H1 (cell line): ENCODE measurements around the gene CDYL. TPM values are rescaled to one million over a fixed set of nuclear protein-coding genes. Genes with fewer than 3 reads are reported as not detected.

Source experiments
- CTCF ChIA-PET: fragments of 300-600 bp; sonication (Branson Sonifier 250); formaldehyde crosslinking; loops from one replicate; lab custom pipeline; 2021; ENCODE audit not compliant: partially characterized antibody; lab: Charles Lee
- POLR2A ChIA-PET: fragments of 300-600 bp; sonication (Branson Sonifier 250); formaldehyde crosslinking; loops from one replicate; lab custom pipeline; 2021; ENCODE audit warnings: inconsistent platforms; ENCODE audit not compliant: partially characterized antibody; lab: Charles Lee
- DNase-seq, 2 experiments: peaks; one replicate each; pipeline versions ENCODE4 v3.0.0 to v3.0.0-alpha.2; 2010 to 2022; ENCODE audit warnings: low spot score in 2 of 2, low read depth in 1 of 2, mixed read lengths in 1 of 2
- FAIRE-seq: peaks from 2 replicates; lab custom pipeline; 2011; peaks lifted over from hg19 to GRCh38; lab: Jason Lieb, UNC
- H2AFZ ChIP-seq: 2 replicates; pipeline ENCODE4 v1.8.1; 2012; ENCODE audit warnings: low read length, inconsistent platforms
- H2AK5ac ChIP-seq: 2 replicates; pipeline ENCODE4 v1.6.1; 2013; ENCODE audit warnings: low read depth, low read length
- H2BK120ac ChIP-seq: replicated peaks from 2 replicates; pipeline ENCODE3; 2013; ENCODE audit warnings: low read depth, low read length, inconsistent platforms
- H2BK12ac ChIP-seq: 2 replicates; pipeline ENCODE4 v1.6.1; 2013; ENCODE audit warnings: low read depth, low read length
- H2BK15ac ChIP-seq: 2 replicates; pipeline ENCODE4 v1.6.1; 2013; ENCODE audit warnings: low read length
- H2BK20ac ChIP-seq: 2 replicates; pipeline ENCODE4 v1.6.1; 2013; ENCODE audit warnings: low read length
- H2BK5ac ChIP-seq: 2 replicates; pipeline ENCODE4 v1.6.1; 2013; ENCODE audit warnings: low read depth, low read length
- H3K14ac ChIP-seq: 2 replicates; pipeline ENCODE4 v1.6.1; 2013; ENCODE audit warnings: inconsistent platforms; ENCODE audit not compliant: insufficient read length
- H3K18ac ChIP-seq: 2 replicates; pipeline ENCODE4 v1.6.1; 2013; ENCODE audit warnings: low read length; ENCODE audit errors: extremely low read depth
- H3K23ac ChIP-seq: 2 replicates; pipeline ENCODE4 v1.6.1; 2013; ENCODE audit warnings: inconsistent platforms; ENCODE audit not compliant: insufficient read length
- H3K23me2 ChIP-seq: 2 replicates; pipeline ENCODE4 v1.6.1; 2013; ENCODE audit warnings: low read depth, low read length
- H3K27ac ChIP-seq: 2 replicates; pipeline ENCODE4 v1.6.1; 2011; ENCODE audit warnings: low read depth, low read length, inconsistent platforms
- H3K27me3 ChIP-seq, 4 experiments: replicated peaks in 1 of 4; 1 replicate in 1 of 4; 2 replicates in 3 of 4; pipeline versions ENCODE4 v1.6.1 to v1.8.1; 2011 to 2013; ENCODE audit warnings: low read length in 3 of 4, mild to moderate bottlenecking in 3 of 4, inconsistent platforms in 2 of 4, mixed read lengths in 2 of 4, moderate library complexity in 1 of 4; ENCODE audit not compliant: control insufficient read depth in 3 of 4, insufficient read depth in 3 of 4; ENCODE audit errors: extremely low read depth in 1 of 4
- H3K36me3 ChIP-seq, 4 experiments: 2 replicates each; pipeline versions ENCODE4 v1.6.1 to v1.8.1; 2011 to 2013; ENCODE audit warnings: mild to moderate bottlenecking in 4 of 4, low read length in 3 of 4, moderate library complexity in 2 of 4, control low read depth in 1 of 4, inconsistent platforms in 1 of 4; ENCODE audit not compliant: insufficient read depth in 4 of 4, control insufficient read depth in 2 of 4
- H3K4ac ChIP-seq: replicated peaks from 2 replicates; pipeline ENCODE3; 2013; ENCODE audit warnings: low read length, low read depth, mixed read lengths, inconsistent platforms; ENCODE audit not compliant: insufficient read length
- H3K4me1 ChIP-seq, 4 experiments: replicated peaks in 1 of 4; 1 replicate in 1 of 4; 2 replicates in 3 of 4; pipeline versions ENCODE4 v1.6.1 to v1.8.1; 2011 to 2013; ENCODE audit warnings: low read length in 3 of 4, inconsistent platforms in 2 of 4, mixed read lengths in 1 of 4; ENCODE audit not compliant: insufficient read depth in 4 of 4, control insufficient read depth in 3 of 4
- H3K4me2 ChIP-seq, 2 experiments: 2 replicates each; pipeline versions ENCODE4 v1.6.1 to v1.8.1; 2011 to 2013; ENCODE audit warnings: low read depth in 2 of 2, low read length in 2 of 2, control low read depth in 1 of 2, inconsistent platforms in 1 of 2, mild to moderate bottlenecking in 1 of 2; ENCODE audit not compliant: insufficient read depth in 1 of 2
- H3K4me3 ChIP-seq, 4 experiments: fragments of 200-600, 300-600 bp in 1 of 4; sonication (generic), shearing (Covaris generic), sonication (Bioruptor Twin) in 1 of 4; 2 replicates each; pipeline versions ENCODE4 v1.5.1 to v1.8.1; 2011 to 2016; ENCODE audit warnings: low read length in 4 of 4, low read depth in 3 of 4, control low read depth in 2 of 4, inconsistent platforms in 2 of 4, mild to moderate bottlenecking in 2 of 4, mixed read lengths in 1 of 4, moderate library complexity in 1 of 4; ENCODE audit not compliant: insufficient read depth in 2 of 4; ENCODE audit errors: extremely low read depth in 1 of 4
- H3K56ac ChIP-seq: replicated peaks from 2 replicates; pipeline ENCODE3; 2013; ENCODE audit warnings: low read depth, mild to moderate bottlenecking, mixed read lengths, low read length, inconsistent platforms; ENCODE audit not compliant: insufficient read length
- H3K79me1 ChIP-seq: 2 replicates; pipeline ENCODE4 v1.6.1; 2013; ENCODE audit warnings: low read depth, low read length, control low read depth
- H3K79me2 ChIP-seq, 2 experiments: 2 replicates each; pipeline versions ENCODE4 v1.6.1 to v1.8.1; 2012 to 2013; ENCODE audit warnings: low read length in 2 of 2, mild to moderate bottlenecking in 2 of 2, inconsistent platforms in 1 of 2; ENCODE audit not compliant: insufficient read depth in 2 of 2, control insufficient read depth in 1 of 2
- H3K9ac ChIP-seq, 4 experiments: replicated peaks in 1 of 4; 1 replicate in 1 of 4; 2 replicates in 3 of 4; pipeline versions ENCODE4 v1.6.1 to v1.8.1; 2011 to 2013; ENCODE audit warnings: low read depth in 3 of 4, low read length in 3 of 4, control low read depth in 2 of 4, mild to moderate bottlenecking in 2 of 4, moderate library complexity in 2 of 4, inconsistent platforms in 1 of 4; ENCODE audit errors: extremely low read depth in 1 of 4
- H3K9me3 ChIP-seq, 2 experiments: 2 replicates each; pipeline versions ENCODE4 v1.6.1 to v1.8.1; 2012 to 2013; ENCODE audit warnings: mild to moderate bottlenecking in 2 of 2, moderate library complexity in 2 of 2, control low read depth in 1 of 2, inconsistent platforms in 1 of 2, low read depth in 1 of 2, low read length in 1 of 2, mixed read lengths in 1 of 2; ENCODE audit not compliant: insufficient read depth in 2 of 2
- H4K20me1 ChIP-seq, 2 experiments: replicated peaks in 1 of 2; 2 replicates each; pipeline versions ENCODE3 to v1.8.1; 2011 to 2013; ENCODE audit warnings: inconsistent platforms in 2 of 2, low read length in 2 of 2, mild to moderate bottlenecking in 1 of 2; ENCODE audit not compliant: insufficient read depth in 2 of 2, control insufficient read depth in 1 of 2
- H4K5ac ChIP-seq: 2 replicates; pipeline ENCODE4 v1.6.1; 2013; ENCODE audit warnings: low read length, low read depth, mixed read lengths, inconsistent platforms; ENCODE audit not compliant: insufficient read length
- H4K8ac ChIP-seq: 2 replicates; pipeline ENCODE4 v1.8.0; 2013; ENCODE audit warnings: mild to moderate bottlenecking, moderate library complexity, low read length, inconsistent platforms; ENCODE audit not compliant: insufficient read depth; ENCODE audit errors: extremely low read depth
- H4K91ac ChIP-seq: replicated peaks from 2 replicates; pipeline ENCODE3; 2013; ENCODE audit warnings: low read length, mixed read lengths, inconsistent platforms; ENCODE audit not compliant: insufficient read length
- BRCA1 ChIP-seq: IDR thresholded peaks from 2 replicates; pipeline ENCODE4 v1.6.1; 2012; ENCODE audit warnings: low read depth, low read length, improper control_type of control experiment
- CREB1 ChIP-seq: IDR thresholded peaks from 2 replicates; pipeline ENCODE4 v1.6.1; 2012; ENCODE audit warnings: inconsistent platforms
- FOSL1 ChIP-seq: IDR thresholded peaks from 2 replicates; pipeline ENCODE4 v1.6.1; 2011; ENCODE audit warnings: mild to moderate bottlenecking, low read depth, low read length, moderate library complexity; ENCODE audit not compliant: insufficient read depth
- RAD21 ChIP-seq, 2 experiments: IDR thresholded peaks in 1 of 2; conservative IDR thresholded peaks in 1 of 2; 2 replicates each; pipeline ENCODE4 v1.6.1; 2011; ENCODE audit warnings: low read depth in 2 of 2, low read length in 2 of 2, improper control_type of control experiment in 1 of 2, inconsistent platforms in 1 of 2, mild to moderate bottlenecking in 1 of 2, moderate library complexity in 1 of 2
- RNF2 ChIP-seq: fragments of 200-900, 300-1000 bp; sonication (generic); IDR thresholded peaks from 2 replicates; pipeline ENCODE4 v1.7.1; 2016; ENCODE audit warnings: borderline replicate concordance, low read depth, mild to moderate bottlenecking, antibody characterized with exemption, low read length; ENCODE audit not compliant: poor library complexity, severe bottlenecking; ENCODE audit errors: missing control alignments
- SP1 ChIP-seq: IDR thresholded peaks from 2 replicates; pipeline ENCODE4 v1.6.1; 2011; ENCODE audit warnings: low read depth, low read length
- SP2 ChIP-seq: IDR thresholded peaks from 2 replicates; pipeline ENCODE4 v1.6.1; 2012; ENCODE audit warnings: mild to moderate bottlenecking, low read length, inconsistent platforms
- TAF7 ChIP-seq: optimal IDR thresholded peaks from 2 replicates; pipeline ENCODE3; 2011; ENCODE audit warnings: low read depth, mild to moderate bottlenecking, inconsistent platforms, low read length, moderate library complexity, borderline replicate concordance
- TBP ChIP-seq: IDR thresholded peaks from 2 replicates; pipeline ENCODE4 v1.6.1; 2011; ENCODE audit warnings: low read depth, low read length, improper control_type of control experiment
- whole genome bisulfite sequencing, 2 experiments: shearing (Covaris generic) in 1 of 2; methylation state at CpG; one replicate each; pipeline versions ENCODE4 v1.1.6 to v1.1.7; 2013 to 2015; ENCODE audit warnings: low lambda C conversion rate in 2 of 2, mixed read lengths in 2 of 2, inconsistent platforms in 1 of 2, low coverage in 1 of 2, missing lambda C conversion rate in 1 of 2; ENCODE audit not compliant: insufficient replicate concordance in 2 of 2, insufficient coverage in 1 of 2, insufficient read length in 1 of 2; ENCODE audit errors: extremely low coverage in 1 of 2, missing lambda C conversion rate in 1 of 2; 5-methylcytosine and 5-hydroxymethylcytosine counted together
- polyA plus RNA-seq, 7 experiments: library from polyadenylated mRNA; depleted of rRNA in 3 of 7; stranded (reverse) in 5 of 7; unstranded in 2 of 7; fragments of >200 nt in 5 of 7; fragments of 200-250 nt in 2 of 7; gene quantifications; 1 replicate in 5 of 7; 2 replicates in 1 of 7; 4 replicates in 1 of 7; pipeline versions ENCODE4 v1.2.1 to v1.2.3, GENCODE V29; 2011 to 2013; ENCODE audit warnings: missing spikeins in 2 of 7, mixed read lengths in 2 of 7
- total RNA-seq: library from RNA; stranded (reverse); fragmentation: NEBNext Ultra II Directional; extraction: Animal tissue kit (Norgen Biotek cat#: 25700); gene quantifications from 2 replicates; pipeline ENCODE4 v1.2.1, GENCODE V29; 2021
- TF ChIP-seq, protein P1 (sequence below): IDR thresholded peaks from 2 replicates; pipeline ENCODE4 v1.6.1; 2012; ENCODE audit warnings: low read length, inconsistent platforms

The CDYL gene
- total and polyA plus RNA-seq, 2 of the 8 experiments (the other 6 are each of a cell fraction or from before 2014, with no cell fraction given): 56.4 to 119 TPM

- no peak overlapping the region for H4K5ac ChIP-seq
- H4K91ac ChIP-seq: no peak overlapping the region
- H3K4me1 ChIP-seq: peaks cover 0 to 6% (median 4%) of the 10 kb centered on the region in 4 experiments; a peak in 5 of 7 replicates
- no peak overlapping the region for H3K14ac ChIP-seq
- H2AK5ac ChIP-seq: no peak overlapping the region
- H3K4me3 ChIP-seq: no peak overlapping the region
- H3K4me2 ChIP-seq: no peak overlapping the region
- no peaks in the 10 kb centered on the region for H3K36me3 ChIP-seq
- no peak overlapping the region for H3K9ac ChIP-seq
- H3K56ac ChIP-seq: no peak overlapping the region
- H2BK12ac ChIP-seq: no peak overlapping the region
- no peaks in the 10 kb centered on the region for H3K79me1 ChIP-seq
- H2BK15ac ChIP-seq: peak overlapping the region; percentile 40; the same call in 1 of the 2 replicates
- H4K20me1 ChIP-seq: no peaks in the 10 kb centered on the region
- FAIRE-seq (no peak), DNase-seq (no peak)
- no peak overlapping the region for H3K23ac ChIP-seq
- no peaks in the 10 kb centered on the region for H3K79me2 ChIP-seq
- 93% methylated on average over 10 of the region's 10 CpGs; no CpG with 5 or more reads in 1 of the 2 experiments for WGBS, 2 experiments
- H3K23me2 ChIP-seq: no peaks in the 10 kb centered on the region
- ChIA-PET CTCF (interaction anchor here (0.7 kb wide), 1 partner anchor 48 kb away, joined by 3 read pairs; no protein-coding TSS in a partner anchor), POLR2A (interaction anchor here (0.7 to 0.9 kb wide), 2 partner anchors 13 to 66 kb away, joined by 3 read pairs; no protein-coding TSS in a partner anchor)
- no peak overlapping the region for H2BK20ac ChIP-seq
- no peak overlapping the region for H3K18ac ChIP-seq
- no peak overlapping the region for H3K27ac ChIP-seq
- H3K27me3 ChIP-seq: no peaks in the 10 kb centered on the region; a peak in 1 of 7 replicates
- no peaks in the 10 kb centered on the region for H3K9me3 ChIP-seq
- H2BK120ac ChIP-seq: no peak overlapping the region
- no peak overlapping the region for H2BK5ac ChIP-seq
- H3K4ac ChIP-seq: no peak overlapping the region
- H2AFZ ChIP-seq: no peak overlapping the region
- H4K8ac ChIP-seq: no peak overlapping the region
- TF ChIP-seq FOSL1 (no peak), TBP (no peak), SP2 (no peak), RNF2 (no peak), RAD21 (IDR thresholded peaks at IDR 0.05 in 1 of 2, conservative IDR thresholded peaks at IDR 0.05 in 1 of 2; ENCODE audit: low read depth in 2 of 2, low read length in 2 of 2) (no peak), TAF7 (no peak), CREB1 (no peak), BRCA1 (no peak), SP1 (no peak)
- TF ChIP-seq, protein P1, sequence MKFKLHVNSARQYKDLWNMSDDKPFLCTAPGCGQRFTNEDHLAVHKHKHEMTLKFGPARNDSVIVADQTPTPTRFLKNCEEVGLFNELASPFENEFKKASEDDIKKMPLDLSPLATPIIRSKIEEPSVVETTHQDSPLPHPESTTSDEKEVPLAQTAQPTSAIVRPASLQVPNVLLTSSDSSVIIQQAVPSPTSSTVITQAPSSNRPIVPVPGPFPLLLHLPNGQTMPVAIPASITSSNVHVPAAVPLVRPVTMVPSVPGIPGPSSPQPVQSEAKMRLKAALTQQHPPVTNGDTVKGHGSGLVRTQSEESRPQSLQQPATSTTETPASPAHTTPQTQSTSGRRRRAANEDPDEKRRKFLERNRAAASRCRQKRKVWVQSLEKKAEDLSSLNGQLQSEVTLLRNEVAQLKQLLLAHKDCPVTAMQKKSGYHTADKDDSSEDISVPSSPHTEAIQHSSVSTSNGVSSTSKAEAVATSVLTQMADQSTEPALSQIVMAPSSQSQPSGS: no peak
Observed at GRCh38 chr6:4961322-4962168, 185.3 kb downstream of the CDYL start.
